GM19043 (cell line): ENCODE results near the gene MLYCD.

Experiments used
- ATAC-seq: cut with Tn5 transposase; IDR thresholded peaks from one replicate; pipeline ENCODE4 v1.9.1; 2021; ENCODE audit warnings: low read depth; ENCODE audit not compliant: unreplicated experiment

The MLYCD gene

DNA sequence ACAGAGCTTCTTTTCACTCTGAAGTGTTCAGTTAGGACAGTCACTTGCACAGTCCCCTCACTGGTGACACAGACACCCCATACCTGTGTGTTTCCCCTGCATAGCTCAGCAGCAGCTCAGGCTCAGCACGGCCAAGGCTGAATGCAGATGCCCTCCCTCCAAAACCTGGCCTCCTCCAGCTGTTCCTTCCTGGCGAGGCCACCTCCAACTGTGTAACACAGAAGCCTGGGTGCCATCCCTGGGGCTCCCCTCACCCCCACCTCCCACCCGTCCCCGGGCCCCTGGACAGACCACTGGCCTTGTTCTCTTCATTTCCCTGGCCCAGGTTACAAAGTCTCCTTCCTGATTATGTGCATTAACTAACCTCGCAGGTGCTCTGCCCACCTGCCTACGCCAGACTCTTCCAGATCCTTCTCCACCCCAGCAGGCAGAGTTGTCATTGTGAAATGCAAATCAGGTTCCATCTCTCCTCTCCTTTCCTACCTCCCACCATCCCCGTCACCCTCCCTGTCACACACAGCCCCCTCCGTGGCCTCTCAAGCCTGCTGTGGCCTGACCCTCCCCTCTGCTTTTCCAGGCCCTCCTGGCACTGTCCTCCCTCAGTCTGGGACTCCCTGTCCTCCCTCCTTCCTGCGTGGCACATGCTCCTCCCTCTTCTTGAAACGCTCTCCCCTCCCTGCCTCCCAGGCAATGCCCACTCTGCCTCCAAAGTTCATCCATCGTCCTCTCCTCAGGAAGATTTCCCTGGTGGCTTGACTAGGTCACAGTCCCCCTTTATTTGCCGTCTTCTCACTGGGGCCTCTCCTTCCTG, 26.4 kb downstream of the MLYCD start:
- ATAC-seq = no peak

GRCh38 chr16:83925957-83926725, 27.2 kb downstream of the MLYCD start:
- ATAC-seq = no peak

GRCh38 chr16:83926726-83927397, 27.9 kb downstream of the MLYCD start:
- no peak for ATAC-seq

GRCh38 chr16:83928341-83929055, 29.6 kb downstream of the MLYCD start:
- ATAC-seq = no peak

- no peak for ATAC-seq
These were observed 31.1 kb downstream of the MLYCD start for GRCh38 chr16:83929811-83930555.

- ATAC-seq = no peak
These were observed 32.0 kb downstream of the MLYCD start for GRCh38 chr16:83930730-83931500.

GRCh38 chr16:83931556-83931955, 32.6 kb downstream of the MLYCD start:
- ATAC-seq = no peak

- ATAC-seq = no peak
These were observed 33.4 kb downstream of the MLYCD start for GRCh38 chr16:83932304-83932703.

- no peak for ATAC-seq
These were observed 34.2 kb downstream of the MLYCD start for GRCh38 chr16:83932955-83933673.

DNA sequence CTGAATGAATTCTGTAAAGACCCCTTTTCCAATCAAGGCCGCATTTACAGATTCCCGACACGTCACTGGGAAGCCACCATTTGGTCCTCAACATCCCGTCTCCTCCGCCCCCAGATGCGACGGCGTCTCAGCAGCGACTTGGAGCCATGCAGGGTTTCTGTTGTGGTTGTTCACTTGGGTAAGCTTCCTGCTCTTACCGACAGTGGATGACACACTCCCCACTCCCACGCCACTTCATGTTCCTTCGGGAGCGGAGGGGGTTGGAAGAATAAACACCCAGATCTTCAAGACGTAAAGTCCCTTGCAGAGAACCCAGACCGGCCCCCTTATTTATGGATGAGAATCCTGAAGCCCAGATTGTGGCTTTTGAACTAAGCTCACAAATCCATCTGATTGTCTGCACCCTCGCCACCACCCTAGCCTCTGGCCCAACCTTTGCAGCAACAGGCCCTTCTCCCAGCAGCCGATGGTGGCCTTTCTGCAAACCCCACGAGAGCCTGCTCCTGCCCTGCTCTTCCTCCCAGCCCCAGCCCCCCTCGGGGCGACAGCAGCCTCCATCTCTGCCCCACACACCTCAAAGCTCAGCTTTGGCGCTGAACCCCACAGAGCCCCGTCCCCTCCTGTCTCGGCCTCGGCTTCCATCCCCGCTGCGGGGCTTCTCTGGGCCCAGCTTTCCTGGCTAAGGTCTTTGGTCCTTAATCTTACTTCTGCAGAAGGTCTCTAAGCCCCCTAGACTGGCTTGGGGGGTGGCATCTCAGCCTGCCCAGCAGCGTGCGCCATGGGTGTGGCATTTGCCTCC, 35.2 kb downstream of the MLYCD start:
- no peak for ATAC-seq

GRCh38 chr16:83934684-83934977, 35.7 kb downstream of the MLYCD start:
- no peak for ATAC-seq

GRCh38 chr16:83935005-83935857, 36.3 kb downstream of the MLYCD start:
- no peak for ATAC-seq

GRCh38 chr16:83935858-83936255, 36.9 kb downstream of the MLYCD start:
- no peak for ATAC-seq

DNA sequence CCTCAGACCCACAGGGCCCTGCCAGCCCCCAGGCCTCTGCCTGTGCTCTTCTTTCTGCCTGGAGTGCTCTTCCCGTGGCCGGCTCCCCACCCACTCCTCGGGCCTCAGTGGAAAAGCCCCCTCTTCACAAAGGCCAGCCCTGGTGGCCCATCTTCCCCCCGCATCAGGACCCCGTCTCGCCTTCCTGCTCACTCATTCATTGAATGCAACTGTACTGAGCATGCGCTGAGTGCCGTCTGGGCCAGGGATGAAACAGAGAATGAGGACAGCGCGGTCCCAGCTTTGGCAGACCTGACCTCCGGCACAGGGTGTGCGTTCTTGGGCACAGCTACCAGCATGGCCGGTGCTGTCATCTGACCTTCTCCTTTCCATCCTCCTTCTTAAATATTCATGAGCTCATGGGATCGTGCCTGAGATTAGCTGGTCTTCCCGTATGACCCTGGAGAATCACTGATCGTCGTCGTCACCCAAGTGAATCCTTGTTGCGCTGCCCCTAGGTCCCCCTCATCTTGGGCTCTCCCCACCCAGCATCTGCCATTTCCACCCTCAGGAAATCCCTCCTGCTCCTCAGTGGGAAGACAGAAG, 37.8 kb downstream of the MLYCD start:
- no peak for ATAC-seq

DNA sequence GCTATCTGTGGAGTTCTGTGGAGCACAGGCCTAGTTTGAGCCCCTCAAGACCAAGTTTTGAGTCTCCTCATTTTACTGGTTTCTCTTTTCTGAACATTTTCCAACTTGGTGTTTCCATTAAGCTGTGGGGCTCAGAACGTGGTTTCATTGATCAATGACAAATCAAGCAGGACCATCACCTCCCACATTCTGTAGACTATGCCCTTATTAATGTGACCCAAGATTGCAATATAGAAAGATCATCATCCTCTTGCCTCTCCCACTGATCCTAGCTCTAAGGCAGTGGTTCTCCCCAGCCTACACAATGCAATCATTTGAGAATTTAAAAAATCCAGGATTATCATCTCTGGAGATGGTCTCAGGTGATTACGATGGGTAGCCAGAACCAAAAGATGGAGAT, 38.4 kb downstream of the MLYCD start:
- no peak for ATAC-seq

GRCh38 chr16:83937922-83938885, 39.3 kb downstream of the MLYCD start:
- ATAC-seq = no peak
